ENCODE measurements around the gene C10orf88. TPM values are rescaled to one million over a fixed set of nuclear protein-coding genes. Genes with fewer than 3 reads are reported as not detected.

Gene C10orf88
- total and polyA plus RNA-seq, 2 of the 8 experiments (the other 6 are each of a cell fraction or from before 2014, with no cell fraction given), result 3.2 to 11.0 TPM

DNA sequence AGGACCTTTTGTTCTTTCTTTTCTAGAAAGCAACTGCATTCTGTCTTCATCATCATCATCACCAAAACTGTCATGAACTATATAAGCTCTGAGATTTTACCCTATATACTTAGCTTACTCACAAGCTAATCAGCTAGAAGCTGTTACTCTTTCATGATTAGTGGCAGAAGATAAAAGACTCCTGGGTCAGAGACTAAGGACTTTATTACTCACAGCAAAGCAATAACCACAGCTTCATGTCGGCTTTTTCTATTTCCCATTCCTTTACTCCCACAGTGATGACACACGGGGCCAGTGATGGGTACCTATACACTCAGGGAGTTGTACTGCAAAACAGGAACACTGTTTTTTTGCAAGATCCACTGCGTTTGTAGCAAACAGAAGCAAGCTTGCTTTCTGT, 8.4 kb upstream of the C10orf88 start:
- WGBS, 2 experiments (ENCODE audit: extremely low coverage in 1 of 2, insufficient coverage in 1 of 2, insufficient read length in 1 of 2, insufficient replicate concordance in 2 of 2, low coverage in 1 of 2, low lambda C conversion rate in 2 of 2, missing lambda C conversion rate in 1 of 2), result 68% methylated on average over 3 of the region's 3 CpGs; no CpG with 5 or more reads in 1 of the 2 experiments
- no peaks in the 10 kb centered on the region for H3K79me1 ChIP-seq (ENCODE audit: low read depth, low read length)
- no peak overlapping the region for H2AK5ac ChIP-seq (ENCODE audit: low read depth, low read length)
- H3K27ac ChIP-seq (ENCODE audit: low read depth, low read length), result no peak overlapping the region
- ChIA-PET CTCF (ENCODE audit: partially characterized antibody) (interaction anchor here (0.7 kb wide), 1 partner anchor 1661 kb away, joined by 3 read pairs; no protein-coding TSS in a partner anchor), POLR2A (ENCODE audit: partially characterized antibody) (interaction anchor here (1.0 kb wide), 1 partner anchor 18 kb away, joined by 3 read pairs; the partner anchor contains the start of gene PSTK)
- no peaks in the 10 kb centered on the region for H3K4me1 ChIP-seq (replicated peaks in 1 of 4; ENCODE audit: control insufficient read depth in 3 of 4, insufficient read depth in 4 of 4, low read length in 3 of 4)
- no peak overlapping the region for H3K9ac ChIP-seq (replicated peaks in 1 of 4; ENCODE audit: extremely low read depth in 1 of 4, low read depth in 3 of 4, low read length in 3 of 4)
- no peak overlapping the region for H4K8ac ChIP-seq (ENCODE audit: extremely low read depth, insufficient read depth, low read length)
- H3K4ac ChIP-seq (replicated peaks; ENCODE audit: insufficient read length, low read depth, low read length), result no peak overlapping the region
- H3K9me3 ChIP-seq (ENCODE audit: insufficient read depth in 2 of 2, low read depth in 1 of 2, low read length in 1 of 2), result peaks cover 5 to 16% of the 10 kb centered on the region in 2 experiments
- H4K5ac ChIP-seq (ENCODE audit: insufficient read length, low read depth, low read length), result no peak overlapping the region
- H3K14ac ChIP-seq (ENCODE audit: insufficient read length), result no peak overlapping the region
- no peaks in the 10 kb centered on the region for H4K20me1 ChIP-seq (replicated peaks in 1 of 2; ENCODE audit: control insufficient read depth in 1 of 2, insufficient read depth in 2 of 2, low read length in 2 of 2)
- no peak overlapping the region for H3K23ac ChIP-seq (ENCODE audit: insufficient read length)
- no peaks in the 10 kb centered on the region for H3K36me3 ChIP-seq (ENCODE audit: control insufficient read depth in 2 of 4, insufficient read depth in 4 of 4, low read length in 3 of 4)
- H2BK15ac ChIP-seq (ENCODE audit: low read length), result no peak overlapping the region
- H3K23me2 ChIP-seq (ENCODE audit: low read depth, low read length), result no peaks in the 10 kb centered on the region
- H2BK5ac ChIP-seq (ENCODE audit: low read depth, low read length), result no peak overlapping the region
- H3K4me3 ChIP-seq (ENCODE audit: extremely low read depth in 1 of 4, insufficient read depth in 2 of 4, low read depth in 3 of 4, low read length in 4 of 4), result no peak overlapping the region
- DNase-seq (ENCODE audit: low read depth in 1 of 2, low spot score in 2 of 2) (no peak), FAIRE-seq (no peak)
- TF ChIP-seq CREB1 (IDR thresholded peaks at IDR 0.05), result no peak
- TF ChIP-seq CBX8 (IDR thresholded peaks at IDR 0.05; ENCODE audit: borderline replicate concordance, low read depth, low read length), result no peak
- TF ChIP-seq, protein P1, sequence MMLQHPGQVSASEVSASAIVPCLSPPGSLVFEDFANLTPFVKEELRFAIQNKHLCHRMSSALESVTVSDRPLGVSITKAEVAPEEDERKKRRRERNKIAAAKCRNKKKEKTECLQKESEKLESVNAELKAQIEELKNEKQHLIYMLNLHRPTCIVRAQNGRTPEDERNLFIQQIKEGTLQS (IDR thresholded peaks at IDR 0.05; ENCODE audit: insufficient read depth, low read depth, low read length), result no peak
- H3K27me3 ChIP-seq (replicated peaks in 1 of 4; ENCODE audit: control insufficient read depth in 3 of 4, extremely low read depth in 1 of 4, insufficient read depth in 3 of 4, low read length in 3 of 4), result no peaks in the 10 kb centered on the region; a peak in 2 of 7 replicates
- no peaks in the 10 kb centered on the region for H3K79me2 ChIP-seq (ENCODE audit: control insufficient read depth in 1 of 2, insufficient read depth in 2 of 2, low read length in 2 of 2)
- no peak overlapping the region for H2BK12ac ChIP-seq (ENCODE audit: low read depth, low read length)
- no peak overlapping the region for H3K4me2 ChIP-seq (ENCODE audit: insufficient read depth in 1 of 2, low read depth in 2 of 2, low read length in 2 of 2)
- H2AFZ ChIP-seq (ENCODE audit: low read length), result no peak overlapping the region
- H2BK20ac ChIP-seq (ENCODE audit: low read length), result no peak overlapping the region
- H2BK120ac ChIP-seq (replicated peaks; ENCODE audit: low read depth, low read length), result no peak overlapping the region
- H3K18ac ChIP-seq (ENCODE audit: extremely low read depth, low read length), result no peak overlapping the region
- no peak overlapping the region for H4K91ac ChIP-seq (replicated peaks; ENCODE audit: insufficient read length, low read length)
- no peak overlapping the region for H3K56ac ChIP-seq (replicated peaks; ENCODE audit: insufficient read length, low read depth, low read length)
